HepG2 (cell line): ENCODE measurements around the gene ALKBH5. TPM values are rescaled to one million over a fixed set of nuclear protein-coding genes. Genes with fewer than 3 reads are reported as not detected.

Source experiments
- ATAC-seq: fragments of 200-7000 bp; cut with Tn5 transposase; 3 replicates; pipeline ENCODE4 v1.9.1; 2020; ENCODE audit warnings: mild to moderate bottlenecking, moderate library complexity
- BruUV-seq: library from RNA; stranded (reverse); fragments of 400-500 nt; replicated peaks from 2 replicates; lab custom pipeline; 2021; lab: Mats Ljungman, UMichigan
- CTCF ChIA-PET: fragments of 300-600 bp; formaldehyde crosslinking; extraction: SDS; loops from one replicate; lab custom pipeline; 2021; ENCODE audit warnings: low total read pairs, inconsistent platforms, low intra/inter-chr PET ratio; lab: Yijun Ruan, JAX
- POLR2A ChIA-PET: fragments of 350-600 bp; sonication (Branson Sonifier 250); formaldehyde crosslinking; loops from one replicate; lab custom pipeline; 2020; ENCODE audit warnings: antibody characterized with exemption, inconsistent platforms; lab: Yijun Ruan, JAX
- DNase-seq: peaks from one replicate; pipeline ENCODE4 v3.0.0-alpha.2; 2015; ENCODE audit warnings: low spot score
- FAIRE-seq: peaks from 3 replicates; lab custom pipeline; 2011; peaks lifted over from hg19 to GRCh38; lab: Jason Lieb, UNC
- H2AFZ ChIP-seq: one replicate; pipeline ENCODE4 v1.6.1; 2011; ENCODE audit warnings: low read length, inconsistent platforms
- H3K27ac ChIP-seq: fragments of 300-600 bp; 3 replicates; pipeline ENCODE4 v1.8.0; 2011; ENCODE audit warnings: mixed run types, mild to moderate bottlenecking, mixed read lengths, low read length, inconsistent platforms; ENCODE audit not compliant: insufficient read depth; ENCODE audit errors: extremely low read length
- H3K27me3 ChIP-seq, 2 experiments: fragments of 200-600 bp in 1 of 2; 2 replicates in 1 of 2; 3 replicates in 1 of 2; pipeline versions ENCODE4 v1.6.0 to v1.8.0; 2011; ENCODE audit warnings: low read length in 2 of 2, mild to moderate bottlenecking in 2 of 2, moderate library complexity in 2 of 2, inconsistent platforms in 1 of 2; ENCODE audit not compliant: insufficient read depth in 2 of 2, control insufficient read depth in 1 of 2
- H3K36me3 ChIP-seq, 2 experiments: fragments of 200-600 bp in 1 of 2; replicated peaks in 1 of 2; 2 replicates in 1 of 2; 3 replicates in 1 of 2; pipeline versions ENCODE4 v1.5.1 to v1.8.0; 2011; ENCODE audit warnings: low read length in 2 of 2, inconsistent platforms in 1 of 2; ENCODE audit not compliant: insufficient read depth in 2 of 2, control insufficient read depth in 1 of 2
- H3K4me1 ChIP-seq: 2 replicates; pipeline ENCODE4 v1.5.1; 2012; ENCODE audit warnings: low read length, inconsistent platforms; ENCODE audit not compliant: insufficient read depth
- H3K4me2 ChIP-seq: 2 replicates; pipeline ENCODE4 v1.6.0; 2011; ENCODE audit warnings: low read depth, low read length, inconsistent platforms
- H3K4me3 ChIP-seq, 3 experiments: fragments of 200-600 bp in 1 of 3; sonication (generic), shearing (Covaris generic) in 1 of 3; replicated peaks in 1 of 3; 2 replicates each; pipeline ENCODE4 v1.5.1; 2011 to 2016; ENCODE audit warnings: low read length in 3 of 3, inconsistent platforms in 2 of 3, low read depth in 2 of 3, mild to moderate bottlenecking in 2 of 3, control low read depth in 1 of 3, mixed read lengths in 1 of 3; ENCODE audit not compliant: insufficient read depth in 1 of 3
- H3K79me2 ChIP-seq: one replicate; pipeline ENCODE4 v1.6.1; 2011; ENCODE audit warnings: low read length, inconsistent platforms; ENCODE audit not compliant: insufficient read depth
- H3K9ac ChIP-seq: 2 replicates; pipeline ENCODE4 v1.6.0; 2011; ENCODE audit warnings: mild to moderate bottlenecking, low read depth, low read length, inconsistent platforms; ENCODE audit not compliant: insufficient read depth
- H3K9me3 ChIP-seq: 2 replicates; pipeline ENCODE4 v1.5.1; 2012; ENCODE audit warnings: mild to moderate bottlenecking, low read length
- H4K20me1 ChIP-seq: 2 replicates; pipeline ENCODE4 v1.6.0; 2011; ENCODE audit warnings: inconsistent platforms, mild to moderate bottlenecking, low read length, moderate library complexity; ENCODE audit not compliant: insufficient read depth
- AGO2 ChIP-seq: fragments of 200-400 bp; formaldehyde crosslinking; optimal IDR thresholded peaks from 2 replicates; pipeline ENCODE3; 2017; ENCODE audit warnings: mild to moderate bottlenecking, low read depth, low read length, moderate library complexity
- ARNT2 ChIP-seq: sonication (generic); formaldehyde crosslinking; IDR thresholded peaks from 2 replicates; pipeline ENCODE4 v1.8.0; 2022; ENCODE audit warnings: mild to moderate bottlenecking, low read depth, missing genetic modification reagents, moderate library complexity
- FOXP1 ChIP-seq, 2 experiments: fragments of 450-650 bp in 1 of 2; IDR thresholded peaks; 2 replicates each; pipeline ENCODE4 v1.6.1; 2017 to 2018; ENCODE audit warnings: antibody characterized with exemption in 1 of 2
- GATAD1 ChIP-seq: IDR thresholded peaks from 2 replicates; pipeline ENCODE4 v1.6.1; 2016; ENCODE audit warnings: missing genetic modification reagents, missing compliant biosample characterization
- HIVEP1 ChIP-seq: sonication (generic); formaldehyde crosslinking; IDR thresholded peaks from 2 replicates; pipeline ENCODE4 v1.4.0; 2020; ENCODE audit warnings: mild to moderate bottlenecking, missing genetic modification reagents
- NFE2L1 ChIP-seq: sonication (generic); formaldehyde crosslinking; IDR thresholded peaks from 2 replicates; pipeline ENCODE4 v1.4.0; 2020; ENCODE audit warnings: missing genetic modification reagents, mild to moderate bottlenecking, borderline replicate concordance
- RBFOX2 ChIP-seq: fragments of 200-400 bp; formaldehyde crosslinking; IDR thresholded peaks from 2 replicates; pipeline ENCODE4 v1.6.1; 2017; ENCODE audit warnings: low read depth, mild to moderate bottlenecking, low read length
- RBM22 ChIP-seq: fragments of 200-400 bp; formaldehyde crosslinking; optimal IDR thresholded peaks from 2 replicates; pipeline ENCODE3; 2017; ENCODE audit warnings: mild to moderate bottlenecking, low read length, moderate library complexity
- SKI ChIP-seq: fragments of 450-650 bp; IDR thresholded peaks from one replicate; pipeline ENCODE4 v1.6.1; 2018; ENCODE audit warnings: mild to moderate bottlenecking; ENCODE audit not compliant: partially characterized antibody
- SSRP1 ChIP-seq: IDR thresholded peaks from 2 replicates; pipeline ENCODE4 v1.6.1; 2016; ENCODE audit warnings: control low read depth
- ZBTB25 ChIP-seq: IDR thresholded peaks from 2 replicates; pipeline ENCODE4 v1.6.1; 2018; ENCODE audit warnings: missing genetic modification reagents
- ZNF543 ChIP-seq: sonication (generic); formaldehyde crosslinking; IDR thresholded peaks from 2 replicates; pipeline ENCODE4 v1.4.0; 2020; ENCODE audit warnings: mild to moderate bottlenecking, missing genetic modification reagents
- WGBS: methylation state at CpG from one replicate; pipeline ENCODE4 v1.1.6; 2017; ENCODE audit warnings: low lambda C conversion rate; 5-methylcytosine and 5-hydroxymethylcytosine counted together
- in situ Hi-C: cut with HindIII; loops from 2 replicates; pipeline ENCODE4 v1.10.0; 2017; ENCODE audit warnings: low pct_unique_long_range_greater_than_20kb; ENCODE audit not compliant: extremely low pct_ligation_motif_present
- intact Hi-C: fragments of 100-400 bp; cut with micrococcal nuclease; formaldehyde crosslinking; loops from one replicate; pipeline ENCODE4 v1.10.0; 2022; ENCODE audit not compliant: unreplicated experiment
- polyA plus RNA-seq, 8 experiments: library from polyadenylated mRNA; depleted of rRNA in 3 of 8; stranded (reverse) in 7 of 8; unstranded in 1 of 8; fragments of >200 nt; fragmentation: Illumina TruSeq in 4 of 8; extraction: Trizol in 4 of 8; gene quantifications; 2 replicates each; pipeline versions ENCODE4 v1.2.1 to v1.2.3, GENCODE V29; 2011 to 2016; ENCODE audit warnings: low read depth in 4 of 8, missing spikeins in 1 of 8, mixed read lengths in 1 of 8; ENCODE audit not compliant: insufficient read depth in 1 of 8
- total RNA-seq, 5 experiments: library from RNA; depleted of rRNA; stranded (reverse); fragments of >200 nt; fragmentation: Illumina TruSeq; extraction: Trizol; gene quantifications; 2 replicates each; pipeline ENCODE4 v1.2.3, GENCODE V29; 2016; ENCODE audit warnings: low read depth in 1 of 5

The ALKBH5 gene
- total and polyA plus RNA-seq, 2 of the 13 experiments (the other 11 are each of a cell fraction or from before 2014, with no cell fraction given), result 68.9 to 76.9 TPM

DNA sequence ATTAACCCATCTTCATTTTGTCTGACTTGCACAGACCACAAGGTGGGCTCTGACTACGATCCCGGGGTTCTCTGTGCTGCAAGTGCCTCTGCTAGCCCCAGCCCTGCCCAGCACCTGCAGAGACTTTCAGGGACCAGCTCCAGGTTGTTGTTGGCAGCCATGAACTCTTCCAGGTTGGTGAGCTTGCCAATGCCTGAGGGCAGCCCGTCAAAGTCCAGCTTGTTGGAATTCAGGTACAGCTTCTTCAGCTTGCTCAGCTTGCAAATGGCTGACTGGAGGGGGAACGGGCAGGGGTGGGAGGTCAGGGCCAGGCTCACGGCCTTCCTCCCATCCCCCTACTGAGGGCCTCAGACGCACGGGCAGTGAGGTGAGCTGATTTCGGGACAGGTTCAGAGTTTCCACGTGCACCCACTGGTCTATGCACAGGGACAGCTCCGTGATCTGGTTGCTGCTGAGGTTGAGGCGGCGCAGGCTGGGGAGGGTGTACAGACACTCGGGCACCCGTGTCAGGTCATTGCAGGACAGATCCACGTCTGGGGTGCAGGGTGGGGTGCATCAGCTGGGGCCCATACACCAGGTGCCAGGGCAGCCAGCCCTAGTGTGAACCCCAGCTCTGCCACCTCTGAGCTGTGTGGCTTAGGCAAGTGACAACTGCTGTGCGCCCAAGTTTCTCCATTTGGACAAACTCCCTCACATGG lies 69.7 kb downstream of the ALKBH5 start:
- no peak for DNase-seq
- peaks cover 15% of the 10 kb centered on the region for H3K4me1 ChIP-seq
- peaks cover 21% of the 10 kb centered on the region for H3K79me2 ChIP-seq
- no peak overlapping the region for H3K9ac ChIP-seq
- H2AFZ ChIP-seq, result no peak overlapping the region
- no peak overlapping the region for H3K4me2 ChIP-seq
- no peak for TF ChIP-seq RBM22
- no peak for TF ChIP-seq ZBTB25 (CRISPR knock-in tag)
- TF ChIP-seq FOXP1 (IDR thresholded peaks at IDR 0.05), result no peak
- no peak for TF ChIP-seq FOXP1 (CRISPR knock-in tag; IDR thresholded peaks at IDR 0.05)
- no peak for TF ChIP-seq SSRP1 (CRISPR knock-in tag)
- no peak for TF ChIP-seq HIVEP1 (CRISPR knock-in tag)
- TF ChIP-seq GATAD1 (CRISPR knock-in tag), result no peak
- TF ChIP-seq AGO2, result peak; percentile 23
- no peak for TF ChIP-seq SKI
- no peak for TF ChIP-seq ARNT2 (CRISPR knock-in tag)
- TF ChIP-seq RBFOX2, result 0 out of 2 replicates have a peak, but pooled peaks have one; percentile 27
- no peak for TF ChIP-seq NFE2L1 (CRISPR knock-in tag)
- TF ChIP-seq ZNF543 (CRISPR knock-in tag), result no peak
- intact Hi-C loops, result no loop called here
- peaks cover 8% of the 10 kb centered on the region; the same call in 1 of the 2 replicates for H4K20me1 ChIP-seq
- ATAC-seq, result no peak
- POLR2A ChIA-PET, result interaction anchor here (0.7 kb wide), 1 partner anchor 61 kb away, joined by 3 read pairs; the partner anchor contains the start of gene TOP3A
- no TSS peak for BruUV-seq
- peaks cover 35 to 69% of the 10 kb centered on the region in 2 experiments; a peak in 4 of 5 replicates for H3K36me3 ChIP-seq
- no peaks in the 10 kb centered on the region; a peak in 1 of 5 replicates for H3K27me3 ChIP-seq
- FAIRE-seq, result no peak
- WGBS, result 96% methylated on average over 12 of the region's 16 CpGs
- no peak overlapping the region for H3K27ac ChIP-seq
- no peak overlapping the region for H3K4me3 ChIP-seq
- in situ Hi-C loops, result no loop called here
- CTCF ChIA-PET, result no interaction called here
- no peaks in the 10 kb centered on the region for H3K9me3 ChIP-seq
